Head of caudate nucleus (tissue), 42 donors: ENCODE measurements around the gene ATMIN.
A peak's percentile ranks its signal among the peaks of the same experiment; 100 is the strongest.

Experiments used
- DNase-seq, 42 donors: peaks; one replicate each; pipeline versions ENCODE4 v3.0.0 to v3.0.0-alpha.2; 2020 to 2021; ENCODE audit warnings: mixed read lengths in 7 of 42
- intact Hi-C: fragments of 100-400 bp; cut with DNase I; formaldehyde crosslinking; loops from one replicate; pipeline ENCODE4 v1.15.0; 2022

Gene ATMIN

GRCh38 chr16:81004646-81005353 lies 30.8 kb upstream of the ATMIN start:
- DNase-seq: peak in 13 of 42 donors; percentile 17 to 77 (median 49)
- intact Hi-C loops: loop anchor here (10.0 kb wide), 1 partner anchor 70 kb away; the partner anchor contains the start of gene C16orf46

- intact Hi-C loops: loop anchor here (10.0 kb wide), 1 partner anchor 69 kb away; the partner anchor contains the start of gene C16orf46
- DNase-seq: peak in 1 of 42 donors; percentile 12
These were observed 30.0 kb upstream of the ATMIN start for GRCh38 chr16:81005610-81006161.

DNA sequence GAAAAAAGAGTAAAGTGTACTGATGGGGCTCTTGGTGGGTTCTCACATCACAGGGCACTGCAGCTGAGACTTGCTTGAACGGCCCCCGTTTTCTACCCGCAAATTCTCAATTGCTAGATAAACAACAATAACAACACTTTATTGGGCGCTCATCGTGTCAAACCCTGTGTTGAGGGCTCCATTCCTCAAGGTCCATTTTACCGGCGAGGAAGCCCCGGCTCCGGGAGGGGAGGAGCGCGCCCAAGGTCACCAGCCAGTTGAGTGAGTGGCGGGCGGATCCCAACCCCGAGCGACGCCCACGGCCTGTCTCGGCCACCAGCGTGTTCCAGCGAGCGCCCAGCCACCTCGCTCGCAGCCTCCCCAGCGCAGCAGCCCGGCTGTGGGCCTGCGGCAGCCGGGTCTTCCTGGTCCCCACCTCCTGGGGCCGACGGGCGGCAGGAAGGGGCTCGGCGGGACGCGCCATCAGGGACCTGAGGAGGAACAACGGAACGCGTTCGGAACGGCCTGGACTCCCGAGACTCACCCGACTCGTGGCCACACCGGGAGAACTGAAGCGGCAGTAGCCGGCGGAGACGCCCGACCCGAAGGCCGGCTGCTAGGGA lies 29.3 kb upstream of the ATMIN start:
- peak in 40 of 42 donors; percentile 31 to 79 (median 56) for DNase-seq
- intact Hi-C loops: loop anchor here (10.0 kb wide), 1 partner anchor 68 kb away; the partner anchor contains the start of gene C16orf46

DNA sequence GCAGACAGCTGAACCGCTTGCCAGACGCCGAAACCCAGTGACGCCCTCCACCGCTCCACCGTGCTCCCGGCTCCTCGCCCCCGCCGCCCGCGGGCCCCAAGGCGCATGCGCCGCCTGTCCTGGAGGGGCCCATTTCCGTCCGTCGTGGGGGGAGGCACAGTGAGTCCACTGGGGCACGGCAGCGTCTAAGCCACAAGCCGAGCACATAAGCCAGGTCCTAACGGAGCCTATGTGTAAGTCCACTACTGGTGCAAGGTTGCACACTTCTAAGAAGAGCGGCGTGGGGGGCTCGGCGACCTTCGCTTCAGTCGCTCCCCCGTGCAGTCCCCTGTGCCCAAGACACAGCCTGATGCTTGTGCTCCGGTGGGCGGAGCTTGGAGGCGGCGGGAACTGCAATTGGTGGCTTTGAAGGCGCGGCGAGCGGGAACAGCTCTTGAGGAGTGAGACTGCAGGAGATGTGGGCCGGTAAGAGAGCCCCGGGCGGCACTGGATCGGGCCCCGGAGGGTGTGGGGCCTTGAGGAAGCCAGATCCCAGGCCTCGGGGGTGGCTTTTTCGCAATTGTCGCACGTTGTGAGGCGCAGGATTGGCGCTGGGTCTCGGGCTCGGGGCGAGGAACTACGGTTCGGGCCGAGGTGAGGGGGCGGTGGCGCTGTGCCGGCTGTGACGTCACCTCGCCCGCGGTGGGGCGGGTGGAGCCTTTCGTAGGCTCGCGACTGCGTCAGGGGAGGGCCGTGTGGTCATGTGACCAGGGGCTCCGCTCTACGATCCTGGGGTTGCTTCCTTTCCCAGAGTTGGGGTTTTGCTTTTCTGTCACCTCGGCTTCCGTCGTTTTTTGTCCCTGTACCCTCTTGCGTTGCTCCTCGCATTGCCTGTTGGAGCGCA lies 28.6 kb upstream of the ATMIN start, which contains the start of the genes CENPN and CMC2:
Gene CENPN (plus strand): TSS at position 402 of the 883 bp plus-strand sequence. CDS start 4,726 bp downstream, outside the sequence.
Gene CMC2 (minus strand): TSS at position 73 of the 883 bp plus-strand sequence. CDS start 9,491 bp downstream, outside the sequence.
- intact Hi-C loops: loop anchor here (10.0 kb wide), 1 partner anchor 68 kb away; the partner anchor contains the start of gene C16orf46
- peak; percentile 97 to 99 (median 98) for DNase-seq

DNA sequence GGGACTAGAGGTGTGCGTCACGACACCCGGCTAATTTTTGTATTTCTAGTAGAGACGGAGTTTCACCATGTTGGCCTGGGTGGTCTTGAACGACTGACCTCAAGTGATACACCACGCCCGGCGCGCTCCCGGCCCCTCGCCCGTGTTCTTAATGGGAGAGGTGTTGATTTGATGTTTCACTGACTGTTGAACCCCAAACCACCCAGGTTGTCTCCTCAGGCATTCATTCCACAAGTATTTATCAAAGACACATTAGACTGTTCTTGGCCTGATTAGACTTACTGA lies 27.2 kb upstream of the ATMIN start:
- intact Hi-C loops: loop anchor here (10.0 kb wide), 1 partner anchor 66 kb away; the partner anchor contains the start of gene C16orf46
- DNase-seq: peak in 1 of 42 donors; percentile 24

- intact Hi-C loops: loop anchor here (10.0 kb wide), 1 partner anchor 182 kb away; no protein-coding TSS in a partner anchor
- no peak for DNase-seq
These were observed 22.7 kb upstream of the ATMIN start for GRCh38 chr16:81012974-81013373.

- no peak for DNase-seq
- intact Hi-C loops: loop anchor here (10.0 kb wide), 1 partner anchor 180 kb away; no protein-coding TSS in a partner anchor
These were observed 21.0 kb upstream of the ATMIN start for GRCh38 chr16:81014672-81015071.

GRCh38 chr16:81018496-81018895 lies 17.1 kb upstream of the ATMIN start:
- DNase-seq: peak in 41 of 42 donors; percentile 35 to 89 (median 73)
- intact Hi-C loops: loop anchor here (10.0 kb wide), 1 partner anchor 176 kb away; no protein-coding TSS in a partner anchor

GRCh38 chr16:81026429-81026828 lies 9.2 kb upstream of the ATMIN start:
- intact Hi-C loops: no loop called here
- DNase-seq: no peak

DNA sequence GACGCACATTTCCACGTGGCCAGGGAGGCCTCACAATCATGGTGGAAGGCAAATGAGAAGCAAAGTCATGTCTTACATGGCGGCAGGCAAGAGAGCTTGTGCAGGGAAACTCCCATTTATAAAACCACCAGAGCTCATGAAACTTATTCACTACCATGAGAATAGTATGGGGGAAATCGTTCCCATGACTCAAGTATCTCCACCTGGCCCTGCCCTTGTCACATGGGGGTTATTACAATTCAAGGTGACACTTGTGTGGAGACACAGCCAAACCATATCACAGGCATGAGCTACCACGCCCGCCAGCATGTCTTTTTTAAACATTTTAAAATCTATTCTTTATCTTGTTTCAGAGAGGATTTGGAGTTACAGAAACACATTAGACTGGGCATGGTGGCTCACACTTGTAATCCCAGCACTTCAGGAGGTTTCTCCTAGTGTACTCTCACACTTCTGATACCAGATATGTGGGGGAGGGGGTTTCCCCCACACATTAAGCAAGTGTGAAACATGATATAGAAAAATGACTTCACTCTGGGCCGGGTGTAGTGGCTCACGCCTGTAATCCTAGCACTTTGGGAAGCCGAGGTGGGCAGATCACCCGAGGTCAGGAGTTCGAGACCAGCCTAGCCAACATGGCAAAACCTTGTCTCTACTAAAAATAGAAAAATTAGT lies 5.6 kb upstream of the ATMIN start:
- intact Hi-C loops: no loop called here
- DNase-seq: no peak

DNA sequence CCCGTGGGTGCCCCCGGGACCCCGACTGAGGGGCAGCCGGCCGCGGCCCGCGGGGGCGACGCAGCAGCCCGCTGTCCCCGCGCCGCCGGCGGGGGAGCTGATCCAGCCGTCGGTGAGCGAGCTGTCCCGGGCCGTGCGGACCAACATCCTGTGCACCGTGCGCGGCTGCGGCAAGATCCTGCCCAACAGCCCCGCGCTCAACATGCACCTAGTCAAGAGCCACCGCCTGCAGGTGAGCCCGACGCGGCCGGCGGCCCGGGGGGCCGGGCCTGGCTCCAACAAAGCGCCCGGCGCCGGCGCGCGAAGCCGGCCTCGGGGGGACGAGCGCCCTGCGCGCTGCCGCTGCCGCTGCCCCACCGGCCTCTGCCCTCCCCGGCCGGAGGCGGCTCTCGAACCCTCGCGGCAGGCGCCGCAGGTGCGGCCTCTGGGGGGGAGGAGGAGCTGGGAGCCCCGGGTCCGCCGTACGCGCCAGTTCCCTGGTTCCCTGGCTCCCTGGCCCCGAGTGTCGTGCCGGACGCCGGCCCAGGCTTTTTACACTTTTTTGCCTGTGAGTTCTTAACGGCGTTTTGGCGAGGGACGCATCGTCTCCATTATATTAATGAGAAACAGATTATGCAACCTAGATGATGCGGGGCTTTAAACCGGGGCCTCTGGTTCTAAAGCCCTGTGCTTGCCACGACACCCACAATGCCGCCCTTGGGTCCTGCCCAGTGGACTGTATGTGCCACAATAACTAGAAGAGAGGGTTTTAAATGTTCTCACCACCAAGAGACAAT lies 521 bp downstream of the ATMIN start:
- intact Hi-C loops: loop anchor here (5.0 kb wide), 1 partner anchor 41 kb away; the partner anchor contains the start of gene C16orf46
- DNase-seq: peak in 37 of 42 donors; percentile 7 to 73 (median 40)

DNA sequence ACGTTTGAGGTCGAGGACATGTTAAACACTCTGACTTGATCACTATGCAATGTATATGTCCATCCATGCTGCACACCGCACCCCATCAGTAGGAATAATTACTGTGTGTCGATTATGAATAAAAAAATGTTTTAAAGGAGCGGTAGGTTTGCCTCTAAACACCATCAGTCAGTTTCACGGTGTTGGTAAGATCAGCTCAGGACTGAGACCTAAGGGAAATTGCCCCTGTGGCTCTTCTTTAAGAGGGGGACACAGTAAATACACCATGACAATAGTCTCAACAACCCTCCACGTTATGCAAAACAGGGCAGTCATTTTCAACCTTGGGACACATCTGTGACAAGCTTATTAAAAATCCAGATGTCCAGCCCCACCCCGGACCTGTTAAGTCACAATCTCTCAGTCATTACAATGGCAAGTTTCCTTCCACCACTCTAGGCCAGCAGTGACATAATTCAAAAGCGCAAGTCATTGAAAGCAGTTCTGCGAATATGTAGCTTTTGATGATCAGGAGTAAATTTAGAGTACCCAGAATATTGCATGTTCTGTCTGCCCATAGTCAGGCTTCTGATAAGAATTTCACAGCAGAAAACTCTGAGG lies 1.2 kb downstream of the ATMIN start:
- no peak for DNase-seq
- intact Hi-C loops: loop anchor here (5.0 kb wide), 1 partner anchor 40 kb away; the partner anchor contains the start of gene C16orf46

- intact Hi-C loops: no loop called here
These were observed 4.5 kb downstream of the ATMIN start for GRCh38 chr16:81040131-81040530.

DNA sequence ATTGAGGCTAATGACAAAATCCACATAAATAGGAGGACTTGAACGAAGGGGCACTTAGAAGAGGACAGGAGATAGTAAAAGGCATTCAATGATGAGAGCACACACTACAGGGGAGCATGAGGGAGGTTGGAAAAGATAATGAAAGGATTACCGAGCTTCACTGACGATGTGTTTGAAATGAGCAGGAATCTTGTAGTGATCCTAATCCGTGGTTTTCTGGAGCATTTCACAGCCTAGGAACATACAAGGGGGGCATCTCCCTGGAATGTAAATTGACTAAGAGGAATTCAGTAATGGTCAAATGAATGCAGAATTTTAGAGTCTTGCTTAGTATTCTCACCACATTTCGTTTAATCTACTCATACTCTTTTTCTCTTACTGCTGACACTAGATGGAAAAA lies 5.2 kb downstream of the ATMIN start:
- no peak for DNase-seq
- intact Hi-C loops: no loop called here

More at GRCh38 chr16:81040131-81040530, 4.5 kb downstream of the ATMIN start:
- no peak for DNase-seq

GRCh38 chr16:81041696-81042095 lies 6.1 kb downstream of the ATMIN start:
- DNase-seq: no peak
- intact Hi-C loops: no loop called here

DNA sequence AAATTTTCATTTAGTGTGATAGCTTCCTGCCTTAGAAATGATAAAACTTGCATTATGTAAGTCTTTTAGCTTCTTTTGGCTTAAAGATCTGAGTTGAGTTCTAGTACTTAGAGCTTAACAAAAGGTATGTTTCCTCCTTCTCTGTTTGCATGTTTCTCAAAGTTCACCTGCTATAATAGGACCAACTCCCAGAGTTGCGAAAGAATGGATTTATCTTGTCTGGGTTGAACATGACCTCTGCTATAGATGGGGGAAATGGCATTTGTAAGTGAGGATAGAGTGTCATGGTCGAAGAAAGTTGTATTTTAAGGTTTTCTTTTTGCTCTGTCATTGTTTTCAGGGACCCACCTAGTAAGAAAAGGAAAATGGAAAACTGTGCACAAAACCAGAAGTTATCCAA lies 7.2 kb downstream of the ATMIN start:
- intact Hi-C loops: no loop called here
- DNase-seq: no peak

GRCh38 chr16:81053761-81054160 lies 18.1 kb downstream of the ATMIN start:
- intact Hi-C loops: no loop called here

More at GRCh38 chr16:81053761-81054160, 18.1 kb downstream of the ATMIN start:
- no peak for DNase-seq
